ENCODE data around the gene KRT26. TPM values are rescaled to one million over a fixed set of nuclear protein-coding genes. Genes with fewer than 3 reads are reported as not detected.

KRT26 gene
- total RNA-seq, 1 donor from 2014 or later: not detected

DNA sequence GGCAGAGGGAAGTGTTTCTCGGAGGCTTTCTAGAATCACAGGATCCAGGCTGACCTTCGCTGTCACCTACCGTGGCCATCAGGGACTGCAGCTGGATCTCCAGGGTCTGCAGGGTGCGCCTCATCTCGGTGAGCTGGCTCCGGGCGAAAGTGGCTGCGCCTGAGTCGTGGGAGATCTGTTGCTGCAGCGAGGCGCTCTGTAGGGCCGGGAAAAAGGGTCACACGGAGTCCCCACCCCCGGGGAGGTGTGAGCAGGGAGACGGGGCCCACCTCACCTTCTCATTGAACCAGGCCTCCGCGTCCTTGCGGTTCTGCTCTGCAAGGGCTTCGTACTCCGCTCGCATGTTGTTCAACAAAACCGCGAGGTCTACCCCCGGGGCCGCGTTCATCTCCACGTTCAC is 24.8 kb upstream of the KRT26 start:
- ATAC-seq (no peak), DNase-seq (no peak)
- intact Hi-C loops (cut with micrococcal nuclease): loop anchor here (10.0 kb wide), 1 partner anchor 152 kb away; the partner anchor contains the start of gene SMARCE1

- DNase-seq: no peak
- intact Hi-C loops (cut with micrococcal nuclease): loop anchor here (10.0 kb wide), 1 partner anchor 150 kb away; the partner anchor contains the start of gene SMARCE1
- no peak for ATAC-seq
These were observed 23.1 kb upstream of the KRT26 start for GRCh38 chr17:40795019-40795667.

DNA sequence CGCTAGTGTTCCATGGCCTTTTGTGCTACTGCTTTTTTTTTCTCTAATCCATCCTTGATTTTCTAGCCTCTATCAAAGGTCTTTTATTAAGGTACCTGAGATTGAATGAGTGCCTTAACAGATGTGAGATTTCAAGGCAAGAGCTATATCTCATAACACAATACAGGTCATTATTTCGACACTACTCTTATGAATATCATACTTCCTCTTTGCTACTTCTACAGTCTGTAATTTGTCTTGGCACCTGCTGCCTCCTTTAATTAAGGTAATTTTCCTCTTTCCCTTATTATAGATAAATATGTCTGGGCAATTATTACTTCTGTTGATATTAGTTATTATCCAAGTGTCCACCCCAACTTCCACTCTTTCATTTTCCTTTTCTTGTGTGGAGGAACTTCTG is 22.5 kb upstream of the KRT26 start:
- no peak for ATAC-seq
- intact Hi-C loops (cut with micrococcal nuclease): loop anchor here (10.0 kb wide), 1 partner anchor 150 kb away; the partner anchor contains the start of gene SMARCE1
- DNase-seq: no peak

DNA sequence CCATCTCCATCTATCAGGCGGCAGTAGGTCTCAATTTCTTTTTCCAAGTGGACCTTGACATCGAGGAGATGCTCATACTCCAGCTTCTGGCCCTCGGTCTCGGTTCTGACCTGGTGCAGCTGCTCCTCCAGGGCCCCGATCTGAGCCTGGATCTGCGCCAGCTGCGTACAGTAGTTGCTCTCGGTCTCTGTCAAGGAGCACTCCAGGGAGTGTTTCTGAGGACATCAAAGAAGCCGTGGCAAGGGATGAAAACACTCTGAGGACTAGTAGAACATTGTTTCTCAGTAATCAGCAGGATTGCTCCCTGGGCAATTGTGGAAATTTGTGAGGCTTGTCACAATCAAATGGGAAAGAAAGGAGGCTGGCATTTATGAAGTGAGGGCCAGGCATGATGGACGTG is 21.8 kb upstream of the KRT26 start:
- intact Hi-C loops (cut with micrococcal nuclease): loop anchor here (10.0 kb wide), 1 partner anchor 149 kb away; the partner anchor contains the start of gene SMARCE1
- ATAC-seq (no peak), DNase-seq (no peak)

- DNase-seq (no peak), ATAC-seq (peak; percentile 50)
- intact Hi-C loops (cut with micrococcal nuclease): loop anchor here (10.0 kb wide), 1 partner anchor 147 kb away; the partner anchor contains the start of gene SMARCE1
These were observed 19.9 kb upstream of the KRT26 start for GRCh38 chr17:40791787-40792436.

DNA sequence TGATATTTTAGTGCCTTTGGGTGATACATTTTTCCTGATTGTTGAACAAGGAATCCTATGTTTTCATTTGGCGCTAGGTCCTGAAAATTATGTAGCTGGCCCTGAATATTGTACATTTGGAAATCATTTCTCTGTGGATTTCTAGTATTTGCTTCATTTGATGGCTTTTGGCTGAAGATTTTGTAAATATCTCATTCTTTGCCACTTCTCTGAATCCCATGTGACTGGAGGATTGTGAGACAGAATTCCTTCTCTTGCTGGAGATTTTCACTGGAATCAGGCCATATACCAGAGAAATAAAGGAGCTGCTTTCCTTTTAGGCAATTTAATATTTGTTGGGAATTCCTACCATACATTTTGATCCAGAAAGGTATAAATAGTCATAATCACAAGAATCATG is 19.1 kb upstream of the KRT26 start:
- intact Hi-C loops (cut with micrococcal nuclease): loop anchor here (10.0 kb wide), 1 partner anchor 146 kb away; the partner anchor contains the start of gene SMARCE1
- no peak for DNase-seq
- ATAC-seq: peak; percentile 55

DNA sequence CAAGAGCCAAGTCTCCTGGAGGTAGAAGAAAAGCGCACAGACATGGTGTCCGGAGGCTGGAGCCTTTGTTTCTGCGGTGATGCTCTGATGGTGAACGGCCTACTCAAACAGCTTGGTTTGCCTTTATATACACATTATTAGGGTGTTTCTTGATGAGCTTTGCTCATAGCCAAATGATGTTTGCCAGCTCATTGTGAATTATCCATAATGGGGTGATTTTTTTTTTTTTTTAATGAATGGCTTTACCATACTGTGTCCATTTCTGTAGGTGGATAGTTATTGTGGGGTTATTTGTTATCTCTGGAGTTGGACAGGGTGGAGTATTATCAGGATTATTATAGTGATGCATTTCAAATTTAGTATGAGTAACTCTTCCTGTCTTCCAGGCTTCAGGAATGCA is 10.4 kb upstream of the KRT26 start, which contains the start of gene KRT27:
Gene KRT27 (minus strand): TSS at position 101 of the 400 bp plus-strand sequence. CDS start 57 bp downstream, at position 44.
- intact Hi-C loops (cut with micrococcal nuclease): no loop called here
- ATAC-seq: no peak
- no peak for DNase-seq

- ATAC-seq (no peak), DNase-seq (no peak)
- intact Hi-C loops (cut with micrococcal nuclease): no loop called here
These were observed 7.3 kb upstream of the KRT26 start for GRCh38 chr17:40779181-40779909.

- ATAC-seq: no peak
- intact Hi-C loops (cut with micrococcal nuclease): no loop called here
- DNase-seq: no peak
These were observed 6.5 kb upstream of the KRT26 start for GRCh38 chr17:40778461-40778860.

- ATAC-seq (no peak), DNase-seq (no peak)
- intact Hi-C loops (cut with micrococcal nuclease): no loop called here
These were observed 6.0 kb upstream of the KRT26 start for GRCh38 chr17:40777971-40778370.

GRCh38 chr17:40777459-40777858 is 5.5 kb upstream of the KRT26 start:
- ATAC-seq (no peak), DNase-seq (no peak)
- intact Hi-C loops (cut with micrococcal nuclease): no loop called here

DNA sequence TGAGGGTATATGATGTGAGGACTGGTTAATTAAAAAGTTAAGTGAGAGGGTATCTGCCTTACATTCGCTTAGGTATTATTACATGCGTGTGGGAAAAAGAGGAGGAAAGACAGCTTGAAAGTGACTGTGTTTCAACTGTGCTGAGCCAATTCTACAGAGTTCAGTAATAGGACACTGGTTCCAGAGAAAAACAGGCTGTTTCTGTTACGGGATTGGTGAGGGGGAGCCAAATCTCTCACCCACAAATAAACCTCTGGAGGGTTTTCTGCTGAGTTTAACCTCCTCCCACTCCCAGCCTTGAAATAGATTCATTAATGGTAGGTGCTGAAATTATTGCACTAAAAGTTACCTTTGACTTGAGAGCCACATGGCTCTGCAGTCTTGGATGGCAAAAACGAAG is 3.9 kb upstream of the KRT26 start:
- intact Hi-C loops (cut with micrococcal nuclease): no loop called here
- ATAC-seq (peak; percentile 70), DNase-seq (no peak)

GRCh38 chr17:40765657-40766056 is 6.3 kb downstream of the KRT26 start:
- intact Hi-C loops (cut with micrococcal nuclease): no loop called here
- ATAC-seq (no peak), DNase-seq (no peak)

- no peak for ATAC-seq
- intact Hi-C loops (cut with micrococcal nuclease): no loop called here
- DNase-seq: no peak
These were observed 8.2 kb downstream of the KRT26 start for GRCh38 chr17:40763752-40764151.

- intact Hi-C loops (cut with micrococcal nuclease): no loop called here
- DNase-seq (no peak), ATAC-seq (no peak)
These were observed 11.6 kb downstream of the KRT26 start for GRCh38 chr17:40760105-40761016.

GRCh38 chr17:40755231-40755630 is 16.8 kb downstream of the KRT26 start, which contains the start of gene KRT25:
TSS of gene KRT25 (minus strand) at chr17:40755331. CDS start at chr17:40755271, 60 bp downstream.
- DNase-seq (no peak), ATAC-seq (no peak)
- intact Hi-C loops (cut with micrococcal nuclease): no loop called here

- intact Hi-C loops (cut with micrococcal nuclease): no loop called here
- ATAC-seq (no peak), DNase-seq (no peak)
These were observed 18.2 kb downstream of the KRT26 start for GRCh38 chr17:40753804-40754203.

DNA sequence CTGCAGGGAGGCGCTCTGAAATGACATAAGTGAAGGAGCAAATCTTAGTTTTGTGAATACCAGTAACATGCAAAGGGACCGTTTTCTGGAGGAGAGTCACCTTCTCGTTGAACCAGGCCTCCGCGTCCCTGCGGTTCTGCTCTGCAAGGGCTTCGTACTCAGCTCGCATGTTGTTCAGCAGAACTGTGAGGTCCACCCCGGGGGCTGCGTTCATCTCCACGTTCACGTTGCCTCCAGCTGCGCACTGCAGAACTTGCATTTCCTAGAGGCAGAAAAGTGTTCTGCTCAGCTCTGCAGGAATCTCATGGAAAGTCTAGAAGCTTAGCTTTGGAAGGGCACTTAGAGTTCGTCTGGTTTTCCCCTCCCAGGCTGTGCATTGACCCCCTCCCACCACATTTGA is 20.9 kb downstream of the KRT26 start:
- DNase-seq: no peak
- intact Hi-C loops (cut with micrococcal nuclease): no loop called here
- ATAC-seq: no peak

DNA sequence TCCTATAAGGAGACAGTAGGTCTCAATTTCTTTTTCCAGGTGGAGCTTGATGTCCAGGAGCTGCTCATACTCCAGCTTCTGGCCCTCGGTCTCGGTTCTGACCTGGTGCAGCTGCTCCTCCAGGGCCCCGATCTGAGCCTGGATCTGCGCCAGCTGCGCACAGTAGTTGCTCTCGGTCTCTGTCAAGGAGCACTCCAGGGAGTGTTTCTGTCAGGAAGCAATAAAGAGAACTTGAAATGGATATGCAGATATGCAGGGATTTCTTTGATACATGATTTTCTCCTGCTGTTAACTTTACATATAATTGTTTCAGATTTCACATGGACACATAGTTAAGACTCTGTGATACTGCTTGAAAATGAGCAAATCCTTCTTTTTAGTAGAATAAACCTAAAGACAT is 21.6 kb downstream of the KRT26 start:
- DNase-seq: no peak
- ATAC-seq: no peak
- intact Hi-C loops (cut with micrococcal nuclease): no loop called here
